Activated CD4-positive, alpha-beta T cell treated with anti-CD3 and anti-CD28 coated beads, Interleukin-2, amount 10 ng/mL, durations not matched to agents 7 days and 5 days (primary cell): ENCODE measurements around the gene COL23A1. TPM values are rescaled to one million over a fixed set of nuclear protein-coding genes. Genes with fewer than 3 reads are reported as not detected.

Source experiments
- CTCF ChIA-PET: fragments of 350-600 bp; sonication (Branson Sonifier 250); formaldehyde crosslinking; loops from one replicate; lab custom pipeline; 2021; ENCODE audit warnings: antibody characterized with exemption; lab: Charles Lee
- POLR2A ChIA-PET: fragments of 350-600 bp; sonication (Branson Sonifier 250); formaldehyde crosslinking; loops from one replicate; lab custom pipeline; 2021; ENCODE audit warnings: antibody characterized with exemption; lab: Charles Lee
- DNase-seq: peaks from one replicate; pipeline ENCODE4 v3.0.0-alpha.2; 2020
- H3K27ac Mint-ChIP-seq: one replicate; pipeline ENCODE4 v1.8.0; 2021; ENCODE audit warnings: mild to moderate bottlenecking, moderate library complexity, mixed read lengths
- H3K27me3 Mint-ChIP-seq: one replicate; pipeline ENCODE4 v1.8.0; 2021; ENCODE audit warnings: mixed read lengths
- H3K36me3 Mint-ChIP-seq: one replicate; pipeline ENCODE4 v1.8.0; 2021; ENCODE audit warnings: low read depth, mixed read lengths
- H3K4me1 Mint-ChIP-seq: one replicate; pipeline ENCODE4 v1.8.0; 2021; ENCODE audit warnings: mixed read lengths
- H3K4me3 Mint-ChIP-seq: one replicate; pipeline ENCODE4 v1.8.0; 2021; ENCODE audit warnings: mild to moderate bottlenecking, moderate library complexity, mixed read lengths
- H3K9me3 Mint-ChIP-seq: one replicate; pipeline ENCODE4 v1.8.0; 2021; ENCODE audit warnings: mixed read lengths
- total RNA-seq, 2 experiments: library from RNA; stranded (reverse); gene quantifications; one replicate each; pipeline ENCODE4 v1.2.3, GENCODE V29; 2021

COL23A1 gene
- total RNA-seq, 2 experiments from 2014 or later = 0.27 TPM; not detected in 1

DNA sequence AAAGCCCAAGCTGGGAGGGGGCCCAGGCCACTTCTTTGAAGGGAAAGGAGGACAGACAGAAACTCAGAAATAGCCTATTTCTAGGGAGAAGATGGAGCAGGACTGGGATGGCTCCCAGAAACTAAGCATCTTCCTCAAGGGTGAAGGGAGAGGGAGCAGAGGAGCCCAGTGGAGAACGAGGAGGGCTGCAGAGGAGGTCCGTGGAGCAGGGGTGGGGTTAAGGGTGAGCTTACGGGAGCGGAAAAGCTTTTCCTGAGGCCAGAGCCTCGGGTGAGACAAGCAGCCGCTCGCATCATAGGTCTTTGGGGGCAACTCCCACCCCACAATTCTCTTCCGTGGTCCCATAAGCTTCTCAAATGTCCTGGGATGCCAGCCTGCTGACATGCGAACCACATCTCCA is 230.5 kb downstream of the COL23A1 start:
- H3K27me3 Mint-ChIP-seq = peaks cover 17% of the 10 kb centered on the region
- no peaks in the 10 kb centered on the region for H3K4me1 Mint-ChIP-seq
- ChIA-PET POLR2A (no interaction called here), CTCF (no interaction called here)
- H3K27ac Mint-ChIP-seq = no peak overlapping the region
- no peak overlapping the region for H3K4me3 Mint-ChIP-seq
- no peak for DNase-seq
- H3K9me3 Mint-ChIP-seq = peaks cover 8% of the 10 kb centered on the region
- no peaks in the 10 kb centered on the region for H3K36me3 Mint-ChIP-seq

DNA sequence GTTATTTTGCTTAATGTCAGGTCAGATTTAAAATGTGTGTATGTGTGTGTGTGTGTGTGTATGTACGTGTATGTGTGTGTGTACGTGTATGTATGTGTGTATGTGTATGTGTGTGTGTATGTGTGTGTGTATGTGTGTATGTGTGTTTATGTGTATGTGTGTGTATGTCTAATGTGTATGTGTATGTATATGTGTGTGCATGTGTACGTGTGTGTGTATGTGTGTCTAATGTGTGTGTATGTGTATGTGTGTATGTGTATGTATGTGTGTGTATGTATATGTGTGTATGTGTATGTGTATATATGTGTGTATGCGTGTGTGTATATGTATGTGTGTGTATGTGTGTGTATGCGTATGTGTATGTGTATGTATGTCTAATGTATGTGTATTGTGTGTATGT is 232.5 kb downstream of the COL23A1 start:
- CTCF ChIA-PET = interaction anchor here (0.9 kb wide), 1 partner anchor 15 kb away, joined by 3 read pairs; no protein-coding TSS in a partner anchor
- POLR2A ChIA-PET = no interaction called here
- Mint-ChIP-seq H3K9me3 (peaks cover 8% of the 10 kb centered on the region), H3K27ac (no peak overlapping the region), H3K4me3 (no peak overlapping the region), H3K36me3 (no peaks in the 10 kb centered on the region), H3K4me1 (no peaks in the 10 kb centered on the region), H3K27me3 (peaks cover 17% of the 10 kb centered on the region)
- DNase-seq = no peak

DNA sequence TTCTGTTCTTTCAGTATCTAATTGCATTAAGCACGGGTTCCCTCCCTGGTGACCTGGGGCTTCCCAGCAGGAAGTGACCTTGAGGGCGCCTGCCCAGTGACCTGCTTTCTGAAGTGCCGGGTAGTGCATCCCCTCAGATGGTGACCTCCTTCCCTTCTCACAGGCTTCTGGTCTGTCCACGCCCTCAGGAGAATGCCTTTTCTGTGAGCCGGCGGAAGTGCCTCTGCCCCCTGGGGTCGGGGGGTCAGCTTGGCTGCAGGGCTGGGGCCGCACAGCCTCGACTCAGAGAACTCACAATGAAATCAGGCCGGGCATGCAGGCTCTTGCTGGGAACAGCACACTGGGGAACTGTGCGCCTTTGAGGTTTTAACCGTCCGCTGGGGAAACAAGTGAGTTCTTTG is 233.1 kb downstream of the COL23A1 start:
- POLR2A ChIA-PET = no interaction called here
- Mint-ChIP-seq H3K27me3 (peaks cover 17% of the 10 kb centered on the region), H3K4me3 (no peak overlapping the region), H3K36me3 (no peaks in the 10 kb centered on the region), H3K9me3 (peaks cover 8% of the 10 kb centered on the region), H3K27ac (no peak overlapping the region), H3K4me1 (no peaks in the 10 kb centered on the region)
- CTCF ChIA-PET = interaction anchor here (0.9 kb wide), 1 partner anchor 15 kb away, joined by 3 read pairs; no protein-coding TSS in a partner anchor
- DNase-seq = no peak

DNA sequence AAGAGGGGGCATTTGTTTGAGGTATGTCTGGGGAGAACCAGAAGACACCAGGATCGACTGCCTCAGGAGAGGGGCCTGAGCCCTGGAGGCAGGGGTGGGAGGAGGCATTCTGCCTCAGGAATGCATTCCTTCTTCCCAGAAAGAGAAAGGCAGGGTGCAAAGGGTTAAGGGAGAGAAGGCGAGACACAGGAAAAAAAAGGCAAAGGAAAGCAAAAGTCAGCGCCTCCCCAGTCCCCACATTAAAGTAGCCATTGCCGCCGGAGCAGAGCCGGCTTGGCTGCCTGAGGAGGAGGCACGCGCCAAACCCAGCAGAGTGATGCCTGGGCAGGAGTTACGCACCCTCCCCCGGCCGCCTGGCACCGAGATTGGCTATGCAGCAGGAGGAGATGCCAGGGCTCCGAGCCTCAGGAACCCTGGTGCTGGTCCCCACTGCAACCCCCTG is 233.7 kb downstream of the COL23A1 start:
- Mint-ChIP-seq H3K36me3 (no peaks in the 10 kb centered on the region), H3K27me3 (peaks cover 17% of the 10 kb centered on the region), H3K27ac (no peak overlapping the region), H3K9me3 (peaks cover 8% of the 10 kb centered on the region), H3K4me1 (no peaks in the 10 kb centered on the region), H3K4me3 (no peak overlapping the region)
- ChIA-PET CTCF (no interaction called here), POLR2A (no interaction called here)
- DNase-seq = no peak

DNA sequence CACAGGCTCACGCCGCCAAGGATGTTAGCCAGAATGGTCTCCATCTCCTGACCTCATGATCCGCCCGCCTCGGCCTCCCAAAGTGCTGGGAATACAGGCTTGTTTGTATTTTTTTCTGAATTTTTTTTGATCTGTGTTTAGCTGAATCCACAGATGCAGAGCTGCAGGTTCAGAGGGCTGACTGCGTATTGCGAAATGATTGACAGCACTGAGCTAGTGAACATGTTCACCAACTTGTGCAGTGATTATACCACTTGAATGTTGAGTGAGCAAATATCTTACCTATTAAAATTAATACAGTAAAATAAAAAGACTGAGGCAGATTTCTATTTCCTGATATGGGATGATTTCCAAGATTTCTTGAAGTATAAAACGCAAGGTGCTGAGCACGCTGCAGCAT is 234.5 kb downstream of the COL23A1 start:
- DNase-seq = no peak
- no peak overlapping the region for H3K4me3 Mint-ChIP-seq
- ChIA-PET CTCF (no interaction called here), POLR2A (no interaction called here)
- peaks cover 8% of the 10 kb centered on the region for H3K9me3 Mint-ChIP-seq
- no peaks in the 10 kb centered on the region for H3K4me1 Mint-ChIP-seq
- H3K36me3 Mint-ChIP-seq = no peaks in the 10 kb centered on the region
- H3K27me3 Mint-ChIP-seq = peaks cover 17% of the 10 kb centered on the region
- H3K27ac Mint-ChIP-seq = no peak overlapping the region

DNA sequence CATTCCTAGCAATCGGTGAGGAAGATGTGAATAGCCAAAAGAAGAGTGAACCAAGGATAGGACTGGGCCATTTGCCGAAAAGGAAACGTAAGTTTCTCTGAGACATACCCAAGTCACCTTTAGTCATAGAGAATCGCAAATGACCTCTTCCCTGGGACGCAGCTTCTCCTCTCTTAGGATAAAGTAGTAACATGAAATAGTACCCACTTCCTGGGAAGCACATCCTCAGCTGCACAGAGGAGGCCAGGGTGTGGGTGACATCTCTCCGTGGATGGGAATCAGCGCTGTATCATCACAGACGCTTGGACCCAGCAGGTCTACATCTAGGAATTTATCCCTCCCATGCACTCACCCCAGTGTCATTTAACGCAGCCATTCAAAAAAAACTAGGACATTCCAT is 236.7 kb downstream of the COL23A1 start:
- peaks cover 17% of the 10 kb centered on the region for H3K27me3 Mint-ChIP-seq
- H3K4me3 Mint-ChIP-seq = no peak overlapping the region
- peaks cover 8% of the 10 kb centered on the region for H3K9me3 Mint-ChIP-seq
- ChIA-PET CTCF (no interaction called here), POLR2A (no interaction called here)
- H3K36me3 Mint-ChIP-seq = no peaks in the 10 kb centered on the region
- no peak overlapping the region for H3K27ac Mint-ChIP-seq
- DNase-seq = no peak
- H3K4me1 Mint-ChIP-seq = no peaks in the 10 kb centered on the region

DNA sequence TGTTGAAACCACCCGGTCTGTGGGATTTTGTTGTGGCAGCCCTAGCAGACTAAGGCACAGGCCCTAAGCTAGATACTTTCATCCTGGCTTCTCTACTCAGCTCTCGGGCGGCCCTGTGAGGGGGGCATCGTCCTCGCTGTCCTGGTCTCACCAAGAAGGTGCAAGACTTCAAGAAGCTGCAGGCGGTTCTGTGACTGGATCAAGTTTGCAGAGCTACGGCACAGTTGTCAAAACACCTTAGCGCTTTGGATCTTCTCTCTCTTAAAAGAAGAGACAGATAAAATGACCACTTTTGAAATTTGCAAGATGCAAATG is 238.2 kb downstream of the COL23A1 start:
- no peaks in the 10 kb centered on the region for H3K9me3 Mint-ChIP-seq
- no peak overlapping the region for H3K4me3 Mint-ChIP-seq
- no peaks in the 10 kb centered on the region for H3K4me1 Mint-ChIP-seq
- POLR2A ChIA-PET = no interaction called here
- CTCF ChIA-PET = no interaction called here
- no peak overlapping the region for H3K27ac Mint-ChIP-seq
- no peaks in the 10 kb centered on the region for H3K36me3 Mint-ChIP-seq
- DNase-seq = no peak
- H3K27me3 Mint-ChIP-seq = peaks cover 8% of the 10 kb centered on the region

DNA sequence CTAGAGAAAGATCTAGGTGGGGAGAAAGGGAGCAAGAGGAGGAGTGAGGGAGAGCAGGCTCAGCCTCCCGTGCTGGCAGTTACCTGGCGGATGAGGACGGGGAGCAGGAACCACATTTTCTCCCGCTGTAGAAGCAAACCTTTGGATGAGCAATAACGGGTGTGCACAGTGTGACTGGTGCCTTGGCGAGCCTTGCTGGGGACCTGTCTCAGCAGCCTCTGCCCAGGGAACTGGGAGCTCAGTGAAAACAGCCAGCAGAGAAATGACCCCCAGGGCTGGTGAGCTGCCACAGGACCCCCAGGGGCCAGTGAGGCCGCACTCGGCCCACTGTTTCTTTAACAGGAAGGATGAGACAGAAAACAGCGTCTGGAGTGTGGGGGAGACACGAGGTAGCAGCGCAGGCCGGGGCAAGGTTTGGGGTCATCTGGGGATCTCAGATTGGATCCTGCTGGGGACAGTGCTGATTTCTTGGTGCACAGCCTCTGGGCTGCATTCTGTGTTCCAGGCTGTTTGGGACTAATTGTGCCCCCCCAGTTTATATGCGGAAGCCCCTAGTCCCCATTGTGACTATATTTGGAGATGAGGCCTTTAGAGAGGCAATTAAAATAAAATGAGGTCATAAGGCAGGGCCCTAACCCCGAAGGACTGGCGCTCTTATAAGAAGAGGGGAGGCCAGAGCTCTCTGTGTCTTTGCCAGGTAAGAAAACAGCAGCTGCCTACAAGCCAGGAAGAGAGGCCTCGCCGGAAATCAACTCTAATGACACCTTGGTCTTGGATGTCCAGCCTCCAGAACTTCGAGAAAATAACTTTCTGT is 238.8 kb downstream of the COL23A1 start:
- H3K9me3 Mint-ChIP-seq = no peaks in the 10 kb centered on the region
- DNase-seq = no peak
- H3K4me1 Mint-ChIP-seq = no peaks in the 10 kb centered on the region
- ChIA-PET CTCF (no interaction called here), POLR2A (no interaction called here)
- no peak overlapping the region for H3K27ac Mint-ChIP-seq
- H3K4me3 Mint-ChIP-seq = no peak overlapping the region
- H3K36me3 Mint-ChIP-seq = no peaks in the 10 kb centered on the region
- peaks cover 5% of the 10 kb centered on the region for H3K27me3 Mint-ChIP-seq

DNA sequence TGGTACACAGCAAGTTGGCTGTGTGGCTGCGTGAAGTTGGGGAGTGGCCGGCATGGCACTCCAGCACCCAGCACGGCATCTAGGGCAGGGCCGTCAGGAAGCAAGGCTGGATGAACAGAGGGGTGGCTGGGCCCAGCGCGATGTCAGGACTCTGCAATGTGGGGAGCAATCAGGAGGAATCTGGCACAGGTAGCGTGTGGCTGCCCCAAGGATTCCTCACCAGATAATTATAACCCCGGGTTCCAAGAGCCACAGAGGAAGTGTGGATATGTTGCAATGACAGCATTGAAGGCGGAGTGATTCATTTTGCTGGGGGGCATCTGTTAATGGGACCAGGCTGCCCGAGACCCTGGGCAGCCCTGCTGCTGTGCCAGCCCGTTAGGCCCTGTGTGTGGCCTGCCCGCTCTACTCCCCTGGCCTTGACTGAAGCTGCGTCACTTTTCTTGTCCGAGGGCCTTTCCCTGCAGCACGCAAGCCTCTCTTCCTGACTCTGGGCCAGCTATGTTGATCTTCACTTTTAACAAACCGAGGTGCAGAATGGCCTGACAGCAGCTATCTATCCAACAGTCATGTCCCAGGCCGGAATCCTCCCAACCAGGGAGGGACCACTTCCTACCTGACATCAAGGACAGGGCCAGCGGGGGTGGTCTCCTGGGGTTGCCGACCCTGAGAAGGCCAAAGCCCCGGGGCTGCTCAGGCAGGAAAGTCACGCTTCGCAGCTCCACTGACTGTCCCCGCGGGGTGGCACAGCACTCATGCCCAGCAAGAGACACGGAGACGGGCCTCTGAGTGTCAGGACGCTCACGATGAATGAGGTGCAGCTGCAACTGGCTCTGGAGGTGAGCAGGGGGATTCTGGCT is 239.6 kb downstream of the COL23A1 start:
- Mint-ChIP-seq H3K4me3 (no peak overlapping the region), H3K27me3 (no peaks in the 10 kb centered on the region), H3K36me3 (no peaks in the 10 kb centered on the region), H3K9me3 (no peaks in the 10 kb centered on the region), H3K27ac (no peak overlapping the region), H3K4me1 (no peaks in the 10 kb centered on the region)
- DNase-seq = no peak
- POLR2A ChIA-PET = no interaction called here
- CTCF ChIA-PET = no interaction called here

DNA sequence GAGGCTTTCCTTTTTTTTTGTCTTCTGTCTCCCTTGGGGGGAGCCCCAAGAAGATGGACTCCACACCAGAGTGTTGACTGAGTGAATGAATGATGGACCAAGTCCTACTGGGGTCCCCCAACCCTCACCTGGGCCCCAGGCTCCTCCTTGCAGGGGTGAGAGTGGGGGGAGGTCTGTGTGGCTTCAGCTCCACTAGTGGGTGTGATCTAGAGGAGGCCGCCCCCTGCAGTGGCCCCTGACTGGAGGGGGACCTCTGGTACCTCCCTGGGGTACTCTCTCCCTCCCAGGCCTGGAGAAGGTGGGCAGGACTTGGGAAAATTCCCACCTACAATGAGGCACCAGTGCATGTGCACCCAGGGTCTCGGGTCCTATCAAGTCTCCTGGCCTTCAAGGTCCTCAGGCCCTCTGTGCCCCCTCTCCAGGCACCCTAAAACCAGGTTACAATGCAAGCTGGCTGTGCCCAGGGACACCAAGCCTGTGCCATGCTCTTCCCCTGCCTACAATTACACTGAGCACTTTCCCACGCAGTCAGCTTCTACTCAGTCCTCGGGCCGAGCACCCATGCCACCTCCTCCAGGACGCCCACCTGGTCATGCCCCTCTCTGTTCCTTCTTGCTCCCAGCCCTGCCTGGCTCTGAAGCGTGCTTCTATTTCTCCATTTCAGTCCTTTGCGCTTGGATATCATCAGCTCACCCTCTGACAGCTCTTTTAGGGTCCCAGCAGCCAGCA is 240.4 kb downstream of the COL23A1 start:
- ChIA-PET POLR2A (no interaction called here), CTCF (no interaction called here)
- Mint-ChIP-seq H3K4me3 (no peak overlapping the region), H3K27me3 (no peaks in the 10 kb centered on the region), H3K36me3 (no peaks in the 10 kb centered on the region), H3K27ac (no peak overlapping the region), H3K9me3 (no peaks in the 10 kb centered on the region), H3K4me1 (no peaks in the 10 kb centered on the region)
- DNase-seq = no peak

DNA sequence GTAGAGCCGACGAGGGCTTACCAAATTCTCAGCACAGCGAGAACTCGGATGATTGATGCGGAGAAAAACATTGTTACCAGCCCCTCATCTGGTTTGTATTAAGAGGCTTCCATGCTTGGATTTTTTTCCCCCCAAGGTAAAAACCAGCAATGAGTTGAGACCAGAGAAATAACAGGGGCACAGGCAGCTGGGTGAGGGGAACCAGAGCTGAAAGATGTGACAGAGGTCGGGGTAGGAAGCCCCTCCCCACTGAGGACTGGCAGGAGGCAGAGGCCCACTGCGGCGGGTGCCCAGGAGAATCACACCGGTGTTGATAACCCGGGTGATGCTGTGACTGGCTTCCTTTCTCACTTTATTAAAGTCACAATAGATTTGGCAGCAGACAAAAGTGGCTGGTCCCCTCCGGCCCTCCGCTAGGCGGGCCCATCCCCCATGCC is 241.1 kb downstream of the COL23A1 start:
- Mint-ChIP-seq H3K27ac (no peak overlapping the region), H3K9me3 (no peaks in the 10 kb centered on the region), H3K4me1 (no peaks in the 10 kb centered on the region), H3K27me3 (no peaks in the 10 kb centered on the region), H3K36me3 (no peaks in the 10 kb centered on the region), H3K4me3 (no peak overlapping the region)
- no peak for DNase-seq
- ChIA-PET CTCF (no interaction called here), POLR2A (no interaction called here)

DNA sequence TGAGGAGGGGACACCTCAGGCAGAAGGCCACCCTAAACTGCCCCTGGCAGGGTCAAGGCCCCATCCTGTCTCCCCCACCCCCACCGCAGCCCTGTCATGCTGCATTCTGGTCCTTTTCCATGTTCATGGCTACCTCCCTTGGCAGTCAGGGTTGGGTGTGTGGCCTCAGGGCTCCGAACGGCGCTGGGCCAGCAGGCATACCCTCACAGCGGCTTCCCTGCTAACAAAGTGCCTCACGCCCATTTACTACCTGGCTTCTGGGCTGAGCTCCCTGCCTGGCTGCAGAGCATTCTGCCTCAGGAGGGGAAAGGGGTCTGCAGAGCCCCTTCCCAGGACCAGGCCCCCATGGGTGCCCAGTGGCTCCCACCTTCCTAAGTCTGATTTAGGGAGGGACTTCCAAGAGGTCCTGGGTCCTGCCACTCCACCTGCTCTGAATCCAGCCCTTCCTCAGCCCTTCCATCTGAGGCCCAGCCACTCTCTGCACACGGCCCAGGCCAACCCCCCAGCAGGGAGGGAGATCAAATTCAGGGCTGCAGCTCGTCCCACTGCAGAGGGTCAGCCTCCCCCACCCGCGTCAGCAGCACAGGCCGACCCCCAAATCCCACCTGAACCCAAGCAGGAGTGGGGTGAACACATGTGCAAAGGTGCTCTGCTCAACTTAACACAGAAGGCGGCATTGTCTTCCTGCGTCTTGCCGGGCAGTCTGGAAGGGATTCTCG is 241.7 kb downstream of the COL23A1 start:
- no peak overlapping the region for H3K27ac Mint-ChIP-seq
- POLR2A ChIA-PET = no interaction called here
- CTCF ChIA-PET = interaction anchor here (0.5 kb wide), 1 partner anchor 1610 kb away, joined by 3 read pairs; no protein-coding TSS in a partner anchor
- H3K4me1 Mint-ChIP-seq = no peaks in the 10 kb centered on the region
- no peak overlapping the region for H3K4me3 Mint-ChIP-seq
- no peaks in the 10 kb centered on the region for H3K9me3 Mint-ChIP-seq
- H3K27me3 Mint-ChIP-seq = no peaks in the 10 kb centered on the region
- no peaks in the 10 kb centered on the region for H3K36me3 Mint-ChIP-seq
- DNase-seq = no peak
